ENCODE data around the gene RIPOR2. TPM values are rescaled to one million over a fixed set of nuclear protein-coding genes. Genes with fewer than 3 reads are reported as not detected.

RIPOR2 gene
- total RNA-seq, 2 donors from 2014 or later, result 296 to 364 TPM

DNA sequence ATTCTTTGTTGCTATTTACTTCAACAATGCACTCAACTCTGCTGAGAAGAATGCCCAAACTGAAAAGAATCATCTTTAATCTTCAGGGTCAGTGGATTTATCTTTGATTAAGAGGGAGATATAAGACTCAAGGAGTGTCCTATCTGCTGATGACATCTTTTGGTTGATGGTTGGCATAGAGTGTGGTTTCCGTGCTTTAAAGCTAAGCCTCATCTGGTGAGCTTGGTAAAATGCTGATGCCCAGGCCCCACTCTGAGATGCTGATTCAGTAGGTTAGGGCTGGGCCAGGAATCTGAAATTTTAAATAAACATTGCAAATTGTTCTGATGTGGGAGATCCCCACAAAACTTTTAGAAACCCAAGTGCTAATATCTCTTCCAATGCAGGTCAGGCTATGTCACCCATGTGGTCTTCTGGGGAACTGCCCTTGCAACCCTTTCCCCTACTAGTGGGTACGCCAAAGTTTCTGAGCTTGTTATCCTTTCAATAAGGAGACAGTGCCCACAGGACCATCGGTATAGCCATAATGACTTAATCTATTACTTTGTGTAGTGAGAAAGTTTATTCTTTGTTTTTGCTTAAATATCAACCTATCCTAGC, 68.6 kb downstream of the RIPOR2 start:
- no peaks in the 10 kb centered on the region for H3K9me3 ChIP-seq (ENCODE audit: control insufficient read depth, low read length, poor library complexity, severe bottlenecking)
- no peaks in the 10 kb centered on the region for H3K27me3 Mint-ChIP-seq
- no peak for DNase-seq
- peaks cover 5% of the 10 kb centered on the region for H3K36me3 Mint-ChIP-seq (ENCODE audit: low read depth)
- ATAC-seq, result peak; percentile 46
- H3K4me1 Mint-ChIP-seq, result peaks cover 26% of the 10 kb centered on the region
- peak overlapping the region; percentile 96 for H3K27ac Mint-ChIP-seq
- peak overlapping the region; percentile 33 for H3K4me3 Mint-ChIP-seq

DNA sequence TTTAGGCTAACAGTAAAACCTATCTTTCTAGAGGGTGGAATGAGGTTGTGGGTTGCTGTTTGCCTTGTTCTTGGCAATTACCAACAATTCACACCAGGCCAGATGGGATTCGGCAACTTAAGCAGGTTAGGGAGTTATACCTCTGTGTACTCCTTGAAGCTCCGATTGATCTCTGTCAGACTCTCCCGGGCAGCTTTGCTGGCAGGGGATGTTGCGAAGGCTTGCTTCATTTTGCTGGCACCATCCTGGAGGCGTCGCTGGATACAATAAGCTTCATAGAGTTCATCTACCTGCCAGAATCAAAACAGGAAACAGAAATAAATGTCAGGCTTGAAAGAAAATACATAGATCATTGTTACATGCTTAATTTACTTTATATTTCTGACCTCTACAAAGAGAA, 70.6 kb downstream of the RIPOR2 start:
- no peaks in the 10 kb centered on the region for H3K9me3 ChIP-seq (ENCODE audit: control insufficient read depth, low read length, poor library complexity, severe bottlenecking)
- peaks cover 12% of the 10 kb centered on the region for H3K36me3 Mint-ChIP-seq (ENCODE audit: low read depth)
- peaks cover 42% of the 10 kb centered on the region for H3K4me1 Mint-ChIP-seq
- no peak for ATAC-seq
- H3K27me3 Mint-ChIP-seq, result no peaks in the 10 kb centered on the region
- H3K27ac Mint-ChIP-seq, result peak overlapping the region; percentile 96
- no peak for DNase-seq
- H3K4me3 Mint-ChIP-seq, result no peak overlapping the region

DNA sequence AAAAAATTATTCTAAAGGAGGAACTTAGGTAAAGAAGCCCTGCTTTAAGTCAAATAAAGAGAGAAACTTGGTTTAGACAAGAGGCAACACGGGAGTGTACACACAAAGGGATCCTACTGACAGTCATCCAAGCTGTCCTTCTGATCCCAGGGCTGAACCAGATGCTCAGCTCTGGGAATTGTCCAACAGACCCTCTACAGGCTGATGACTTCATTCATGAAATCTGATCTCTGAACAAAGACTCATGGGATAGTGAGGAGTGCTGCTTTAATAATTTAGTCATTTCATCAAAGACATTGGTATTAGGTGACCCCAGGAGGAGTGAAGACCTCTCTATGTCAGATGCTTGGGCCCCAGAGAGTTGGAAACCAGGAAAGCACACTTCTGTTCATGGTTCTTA, 71.4 kb downstream of the RIPOR2 start:
- no peak for ATAC-seq
- Mint-ChIP-seq H3K36me3 (ENCODE audit: low read depth) (peaks cover 12% of the 10 kb centered on the region), H3K4me3 (no peak overlapping the region), H3K4me1 (peaks cover 50% of the 10 kb centered on the region), H3K27me3 (no peaks in the 10 kb centered on the region), H3K27ac (peak overlapping the region; percentile 96)
- H3K9me3 ChIP-seq (ENCODE audit: control insufficient read depth, low read length, poor library complexity, severe bottlenecking), result no peaks in the 10 kb centered on the region
- DNase-seq, result no peak

DNA sequence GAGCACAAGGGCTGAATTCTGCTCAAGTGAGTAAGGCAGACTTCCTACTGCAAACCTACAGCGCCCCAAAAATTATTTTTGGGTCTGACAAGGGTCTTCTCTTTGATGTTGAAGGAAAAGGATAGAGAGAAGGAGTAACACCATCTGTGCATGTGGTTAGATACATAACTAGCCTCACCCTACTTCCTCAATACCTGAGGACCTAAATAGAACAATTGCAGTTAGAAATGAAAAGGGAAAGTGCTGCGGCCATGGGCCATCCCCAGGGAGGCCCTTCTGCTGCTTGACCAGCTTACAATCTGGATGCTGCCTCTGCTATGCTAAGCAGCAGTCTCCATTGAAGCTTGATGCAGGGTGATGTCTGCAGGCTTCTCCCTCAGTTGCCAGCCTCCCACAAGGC, 73.8 kb downstream of the RIPOR2 start:
- H3K27me3 Mint-ChIP-seq, result no peaks in the 10 kb centered on the region
- peak overlapping the region; percentile 96 for H3K27ac Mint-ChIP-seq
- H3K4me1 Mint-ChIP-seq, result peaks cover 63% of the 10 kb centered on the region
- ATAC-seq (no peak), DNase-seq (no peak)
- no peak overlapping the region for H3K4me3 Mint-ChIP-seq
- no peaks in the 10 kb centered on the region for H3K9me3 ChIP-seq (ENCODE audit: control insufficient read depth, low read length, poor library complexity, severe bottlenecking)
- H3K36me3 Mint-ChIP-seq (ENCODE audit: low read depth), result peaks cover 24% of the 10 kb centered on the region

DNA sequence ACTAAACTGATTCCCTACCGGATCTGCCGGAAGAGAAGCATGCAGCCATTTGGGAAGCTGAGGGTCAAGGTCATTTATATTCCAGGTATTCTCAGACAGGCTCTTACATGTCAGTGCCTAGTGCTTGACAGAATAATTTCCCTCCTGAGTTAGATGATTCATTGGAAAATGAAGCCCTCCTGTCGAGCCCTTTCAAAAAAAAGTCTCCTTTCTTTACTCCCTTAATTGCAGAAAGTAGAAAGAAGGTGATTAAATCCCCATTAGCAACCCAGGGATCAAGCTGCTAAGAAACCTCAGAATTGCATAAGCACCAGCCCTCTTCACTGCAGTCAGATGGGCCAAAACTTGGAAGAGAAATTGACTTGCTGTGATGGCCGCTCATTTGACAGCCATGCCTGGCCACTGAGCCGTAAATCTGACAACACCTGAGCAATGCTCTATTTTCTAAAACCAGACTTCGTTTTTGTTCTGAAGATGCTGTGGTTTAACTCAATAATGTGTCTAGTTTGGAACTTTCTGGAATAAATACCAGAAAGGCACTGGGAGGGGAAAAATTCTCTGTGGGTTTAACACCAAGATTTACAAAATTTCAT, 76.1 kb downstream of the RIPOR2 start:
- H3K27ac Mint-ChIP-seq, result peak overlapping the region; percentile 96
- peaks cover 24% of the 10 kb centered on the region for H3K36me3 Mint-ChIP-seq (ENCODE audit: low read depth)
- no peaks in the 10 kb centered on the region for H3K9me3 ChIP-seq (ENCODE audit: control insufficient read depth, low read length, poor library complexity, severe bottlenecking)
- ATAC-seq (no peak), DNase-seq (no peak)
- H3K4me1 Mint-ChIP-seq, result peaks cover 67% of the 10 kb centered on the region
- peak overlapping the region; percentile 45 for H3K4me3 Mint-ChIP-seq
- no peaks in the 10 kb centered on the region for H3K27me3 Mint-ChIP-seq

DNA sequence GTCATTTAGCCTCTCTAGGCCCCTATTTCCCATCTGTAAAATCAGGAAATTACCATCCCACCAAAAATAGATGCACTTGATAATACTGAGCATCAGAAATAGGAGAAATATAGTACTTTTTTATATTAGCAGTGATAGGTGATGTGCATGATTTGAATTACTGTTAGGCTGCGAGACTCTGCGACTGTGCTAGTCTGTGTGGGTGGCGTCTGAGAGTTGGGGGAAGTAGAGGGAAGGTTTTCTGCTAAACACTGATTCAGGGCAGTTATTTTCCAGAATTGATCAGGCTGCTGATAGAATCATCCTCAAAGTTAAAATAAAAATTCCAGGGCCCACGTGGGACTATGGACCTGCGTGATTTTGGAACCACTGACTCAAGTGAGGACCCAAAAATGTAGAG, 76.6 kb downstream of the RIPOR2 start:
- H3K36me3 Mint-ChIP-seq (ENCODE audit: low read depth), result peaks cover 24% of the 10 kb centered on the region
- ATAC-seq (no peak), DNase-seq (no peak)
- peaks cover 65% of the 10 kb centered on the region for H3K4me1 Mint-ChIP-seq
- no peaks in the 10 kb centered on the region for H3K9me3 ChIP-seq (ENCODE audit: control insufficient read depth, low read length, poor library complexity, severe bottlenecking)
- peak overlapping the region; percentile 96 for H3K27ac Mint-ChIP-seq
- H3K27me3 Mint-ChIP-seq, result no peaks in the 10 kb centered on the region
- peak overlapping the region; percentile 88 for H3K4me3 Mint-ChIP-seq

DNA sequence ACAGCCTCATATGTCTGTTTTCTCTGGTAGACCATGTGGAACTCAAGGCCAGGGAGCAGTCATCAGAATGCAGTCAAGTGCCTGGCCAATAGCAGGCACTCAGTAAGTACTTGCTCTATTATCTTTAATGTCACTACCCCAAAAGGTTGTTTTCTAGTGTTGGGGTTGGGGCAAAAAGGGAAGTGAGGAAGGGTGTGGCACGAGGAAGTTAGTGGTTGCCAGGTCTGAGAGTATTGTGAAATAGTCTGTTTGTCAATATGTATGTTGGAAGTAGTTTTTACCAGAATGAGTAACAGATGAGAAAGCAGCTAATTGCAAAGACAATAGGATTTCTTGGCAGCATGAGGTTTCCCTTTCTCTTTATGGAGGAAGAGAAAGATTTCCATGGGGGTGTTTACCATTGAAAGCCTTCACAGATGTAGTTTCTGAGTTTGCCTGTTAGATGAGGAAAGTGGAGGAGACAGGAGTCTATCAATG, 77.5 kb downstream of the RIPOR2 start:
- ATAC-seq (peak; percentile 71), DNase-seq (no peak)
- Mint-ChIP-seq H3K4me3 (peak overlapping the region; percentile 88), H3K27me3 (no peaks in the 10 kb centered on the region), H3K4me1 (peaks cover 65% of the 10 kb centered on the region), H3K36me3 (ENCODE audit: low read depth) (peaks cover 24% of the 10 kb centered on the region), H3K27ac (peak overlapping the region; percentile 96)
- H3K9me3 ChIP-seq (ENCODE audit: control insufficient read depth, low read length, poor library complexity, severe bottlenecking), result no peaks in the 10 kb centered on the region

DNA sequence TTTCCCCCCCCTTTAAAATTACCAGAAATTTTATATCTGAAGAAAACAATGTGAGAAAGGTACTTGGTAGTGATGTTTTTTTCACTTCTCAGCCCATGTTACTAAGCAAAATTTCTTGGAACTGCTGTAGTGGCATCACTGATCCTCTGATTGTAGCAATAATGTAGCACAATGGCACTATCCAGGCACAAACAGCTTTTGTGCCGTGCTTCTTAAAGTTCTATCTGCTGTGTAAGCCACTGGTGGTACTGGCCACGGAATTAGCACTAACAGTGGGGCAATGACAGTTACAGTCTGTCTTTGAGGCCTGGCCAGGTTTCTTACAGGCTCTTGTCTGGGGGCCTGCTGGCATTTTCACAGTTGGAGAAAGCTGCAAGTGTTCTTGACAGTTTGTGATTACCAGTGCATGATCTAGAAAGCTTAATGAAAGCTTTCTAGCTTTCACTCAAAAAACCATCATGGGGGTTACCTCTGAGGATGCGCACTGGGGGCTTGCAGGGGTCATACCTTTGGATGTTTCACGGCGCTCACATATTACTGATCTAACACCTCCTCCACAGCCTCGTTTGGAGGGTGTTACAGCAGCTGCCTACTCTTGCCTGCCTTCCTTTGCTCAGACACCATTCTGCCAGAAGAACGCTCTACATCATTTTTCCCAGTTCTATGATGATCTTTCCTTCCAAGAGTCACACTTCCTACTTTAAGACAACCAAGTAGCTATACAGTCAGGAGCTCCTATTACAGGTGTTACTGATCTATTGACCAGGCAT, 78.7 kb downstream of the RIPOR2 start:
- no peaks in the 10 kb centered on the region for H3K9me3 ChIP-seq (ENCODE audit: control insufficient read depth, low read length, poor library complexity, severe bottlenecking)
- peak; percentile 9 for ATAC-seq
- DNase-seq, result no peak
- H3K4me3 Mint-ChIP-seq, result peak overlapping the region; percentile 88
- H3K36me3 Mint-ChIP-seq (ENCODE audit: low read depth), result peaks cover 22% of the 10 kb centered on the region
- H3K27me3 Mint-ChIP-seq, result no peaks in the 10 kb centered on the region
- H3K4me1 Mint-ChIP-seq, result peaks cover 59% of the 10 kb centered on the region
- peak overlapping the region; percentile 96 for H3K27ac Mint-ChIP-seq

DNA sequence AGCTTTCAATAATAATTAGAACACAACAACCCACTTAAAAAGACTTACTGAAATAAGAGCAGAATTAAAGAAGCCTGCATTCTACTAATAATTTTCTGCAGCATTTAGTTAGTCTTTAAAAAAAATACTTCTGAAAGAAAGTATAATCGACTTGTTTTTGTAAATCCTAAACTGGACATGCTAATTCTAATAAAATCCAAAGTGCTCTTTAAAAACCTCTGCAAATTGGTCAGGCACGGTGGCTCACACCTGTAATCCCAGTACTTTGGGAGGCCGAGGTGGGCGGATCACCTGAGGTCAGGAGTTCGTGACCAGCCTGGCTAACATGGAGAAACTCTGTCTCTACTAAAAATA, 79.5 kb downstream of the RIPOR2 start:
- no peaks in the 10 kb centered on the region for H3K9me3 ChIP-seq (ENCODE audit: control insufficient read depth, low read length, poor library complexity, severe bottlenecking)
- Mint-ChIP-seq H3K4me1 (peaks cover 53% of the 10 kb centered on the region), H3K27me3 (no peaks in the 10 kb centered on the region), H3K4me3 (peak overlapping the region; percentile 62), H3K27ac (peak overlapping the region; percentile 96), H3K36me3 (ENCODE audit: low read depth) (peaks cover 24% of the 10 kb centered on the region)
- DNase-seq, result no peak
- no peak for ATAC-seq

DNA sequence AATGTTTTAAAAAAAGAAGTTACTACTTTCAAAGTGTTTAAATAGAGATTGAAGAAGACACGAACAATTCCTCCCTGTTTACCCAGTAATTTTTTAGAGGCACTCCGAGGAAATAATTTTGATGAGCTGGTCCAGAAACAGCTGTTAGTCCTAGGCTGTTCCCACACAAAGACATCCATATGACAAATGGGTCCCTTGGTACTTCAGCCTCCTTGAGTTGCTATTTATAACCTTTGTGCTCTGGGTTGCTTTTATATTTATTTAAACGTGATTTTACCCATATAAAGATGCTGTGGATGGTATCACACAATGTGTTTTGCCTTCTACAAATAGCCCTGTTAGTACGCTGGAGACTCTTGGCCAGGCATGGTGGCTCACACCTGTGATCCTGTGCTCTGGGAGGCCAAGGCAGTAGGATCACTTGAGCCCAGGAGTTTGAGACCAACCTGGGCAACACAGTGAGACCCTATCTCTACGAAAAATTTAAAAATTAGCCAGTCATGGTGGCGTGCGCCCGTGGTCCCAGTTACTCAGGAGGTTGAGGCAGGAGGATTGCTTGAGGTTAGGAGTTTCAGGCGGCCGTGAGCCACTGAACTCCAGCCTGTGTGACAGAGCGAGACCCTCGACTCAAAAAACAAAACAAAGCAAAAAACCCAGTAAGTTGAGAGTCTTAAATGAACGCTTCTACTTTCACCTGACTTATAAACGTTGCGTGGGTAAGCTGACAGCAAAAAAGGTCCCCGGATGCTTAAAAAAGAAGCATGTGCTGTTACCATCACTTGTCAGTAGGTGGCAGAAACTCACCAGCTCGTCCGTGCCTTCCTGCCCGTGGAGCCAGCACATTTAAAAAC, 80.1 kb downstream of the RIPOR2 start:
- peak; percentile 75 for ATAC-seq
- peaks cover 20% of the 10 kb centered on the region for H3K36me3 Mint-ChIP-seq (ENCODE audit: low read depth)
- peaks cover 47% of the 10 kb centered on the region for H3K4me1 Mint-ChIP-seq
- H3K27ac Mint-ChIP-seq, result peak overlapping the region; percentile 96
- H3K4me3 Mint-ChIP-seq, result peak overlapping the region; percentile 62
- DNase-seq, result peak; percentile 28 to 50 (median 47)
- H3K27me3 Mint-ChIP-seq, result no peaks in the 10 kb centered on the region
- no peaks in the 10 kb centered on the region for H3K9me3 ChIP-seq (ENCODE audit: control insufficient read depth, low read length, poor library complexity, severe bottlenecking)

DNA sequence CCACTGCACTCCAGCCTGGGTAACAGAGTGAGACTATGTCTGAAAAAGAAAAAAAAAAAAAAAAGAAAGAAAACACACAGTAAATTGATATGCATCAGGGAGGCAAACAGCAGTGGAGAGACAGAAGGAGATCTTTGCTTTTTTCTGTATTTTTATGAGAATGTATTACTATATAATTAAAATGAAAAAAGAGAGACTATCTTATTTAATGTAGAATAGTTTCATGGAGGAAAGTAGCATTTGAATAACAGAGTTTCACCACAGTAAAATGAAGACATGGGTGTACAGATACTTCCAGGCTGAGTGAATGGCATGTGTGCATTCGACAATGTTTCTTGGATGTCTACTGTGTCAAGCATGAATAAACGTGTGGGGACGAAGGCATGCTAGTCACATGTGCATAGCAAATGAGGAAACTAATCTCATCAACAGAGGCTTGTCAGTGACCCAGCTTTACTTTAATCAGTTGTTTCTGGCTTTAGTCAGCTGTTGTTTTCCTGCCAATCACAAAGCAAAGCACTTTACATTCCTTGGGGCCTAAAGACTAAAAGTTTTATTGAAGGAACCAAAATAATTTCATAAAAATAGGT, 81.6 kb downstream of the RIPOR2 start:
- Mint-ChIP-seq H3K4me3 (no peak overlapping the region), H3K4me1 (peaks cover 43% of the 10 kb centered on the region), H3K27me3 (no peaks in the 10 kb centered on the region), H3K27ac (peak overlapping the region; percentile 81), H3K36me3 (ENCODE audit: low read depth) (peaks cover 15% of the 10 kb centered on the region)
- no peaks in the 10 kb centered on the region for H3K9me3 ChIP-seq (ENCODE audit: control insufficient read depth, low read length, poor library complexity, severe bottlenecking)
- no peak for ATAC-seq
- no peak for DNase-seq

DNA sequence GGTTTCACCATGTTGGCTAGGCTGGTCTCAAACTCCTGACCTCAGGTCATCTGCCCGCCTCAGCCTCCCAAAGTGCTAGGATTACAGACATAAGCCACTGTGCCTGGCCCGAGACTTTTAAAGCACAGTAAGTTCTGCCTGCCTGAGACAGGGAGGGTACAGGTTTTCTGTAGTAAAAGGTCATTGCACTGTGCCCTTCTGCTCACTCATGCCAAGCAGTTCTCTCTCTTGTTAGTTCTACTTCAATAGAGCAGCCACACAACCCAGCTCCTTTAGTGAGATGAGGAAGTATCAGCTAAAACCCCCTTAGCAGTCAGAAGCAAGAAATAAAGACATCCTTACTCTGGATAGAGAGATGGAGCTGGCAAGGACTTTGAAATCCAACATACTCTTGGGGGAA, 84.7 kb downstream of the RIPOR2 start:
- Mint-ChIP-seq H3K27ac (peak overlapping the region; percentile 66), H3K4me1 (peaks cover 26% of the 10 kb centered on the region), H3K36me3 (ENCODE audit: low read depth) (peaks cover 6% of the 10 kb centered on the region), H3K27me3 (no peaks in the 10 kb centered on the region), H3K4me3 (no peak overlapping the region)
- no peaks in the 10 kb centered on the region for H3K9me3 ChIP-seq (ENCODE audit: control insufficient read depth, low read length, poor library complexity, severe bottlenecking)
- no peak for DNase-seq
- ATAC-seq, result no peak

All from T-helper 17 cell (primary cell).